GM23248 (cell line): ENCODE measurements around the gene ZNF728. TPM values are rescaled to one million over a fixed set of nuclear protein-coding genes. Genes with fewer than 3 reads are reported as not detected.
"Not testable (repeated sequence)": the region's sequence is repeated elsewhere in the genome, so short reads cannot be mapped to it uniquely, and the experiment has no call there.

Experiments used
- DNase-seq: peaks from one replicate; pipeline ENCODE4 v3.0.0-alpha.2; 2015
- H2AFZ ChIP-seq: fragments of 200-600 bp; sonication (generic); 2 replicates; pipeline ENCODE4 v1.6.1; 2016; ENCODE audit warnings: antibody characterized with exemption
- H3F3A ChIP-seq: fragments of 200-600 bp; sonication (generic); 2 replicates; pipeline ENCODE4 v1.6.1; 2016; ENCODE audit warnings: mild to moderate bottlenecking, antibody characterized with exemption, mixed run types; ENCODE audit not compliant: insufficient read depth
- H3K27ac ChIP-seq: fragments of 200-600 bp; sonication (generic); 2 replicates; pipeline ENCODE4 v1.5.1; 2016; ENCODE audit warnings: mild to moderate bottlenecking
- H3K27me3 ChIP-seq: fragments of 200-600 bp; sonication (generic); replicated peaks from 2 replicates; pipeline ENCODE4 v1.6.1; 2016; ENCODE audit warnings: mild to moderate bottlenecking; ENCODE audit not compliant: insufficient read depth
- H3K36me3 ChIP-seq: fragments of 200-600 bp; sonication (generic); 2 replicates; pipeline ENCODE4 v1.6.1; 2016; ENCODE audit warnings: low read depth, mild to moderate bottlenecking
- H3K4me1 ChIP-seq: fragments of 200-600 bp; sonication (generic); 2 replicates; pipeline ENCODE4 v1.6.1; 2016; ENCODE audit warnings: mild to moderate bottlenecking; ENCODE audit not compliant: insufficient read depth
- H3K4me2 ChIP-seq: fragments of 200-600 bp; sonication (generic); one replicate; pipeline ENCODE4 v1.6.1; 2016; ENCODE audit warnings: mild to moderate bottlenecking; ENCODE audit not compliant: unreplicated experiment
- H3K4me3 ChIP-seq: fragments of 200-600 bp; sonication (generic); 2 replicates; pipeline ENCODE4 v1.5.1; 2016; ENCODE audit warnings: mild to moderate bottlenecking
- H3K79me2 ChIP-seq: fragments of 200-600 bp; sonication (generic); 2 replicates; pipeline ENCODE4 v1.6.1; 2016; ENCODE audit warnings: mild to moderate bottlenecking; ENCODE audit not compliant: insufficient read depth
- H3K9ac ChIP-seq: fragments of 200-600 bp; sonication (generic); 2 replicates; pipeline ENCODE4 v1.6.1; 2016; ENCODE audit warnings: mild to moderate bottlenecking
- H3K9me2 ChIP-seq: fragments of 200-600 bp; sonication (generic); 2 replicates; pipeline ENCODE4 v1.6.1; 2016; ENCODE audit warnings: mixed run types, mild to moderate bottlenecking, moderate library complexity; ENCODE audit not compliant: insufficient read depth
- H3K9me3 ChIP-seq: fragments of 200-600 bp; sonication (generic); one replicate; pipeline ENCODE4 v1.6.1; 2017; ENCODE audit warnings: low read depth
- H4K20me1 ChIP-seq: fragments of 200-600 bp; sonication (generic); 2 replicates; pipeline ENCODE4 v1.6.0; 2016; ENCODE audit not compliant: insufficient read depth
- EZH2 ChIP-seq: fragments of 200-600 bp; sonication (generic); IDR thresholded peaks from 2 replicates; pipeline ENCODE4 v1.6.1; 2018; ENCODE audit warnings: antibody characterized with exemption, mild to moderate bottlenecking; ENCODE audit not compliant: insufficient read depth, poor library complexity, severe bottlenecking
- EZH2phosphoT487 ChIP-seq: fragments of 200-600 bp; sonication (generic); IDR thresholded peaks from 2 replicates; pipeline ENCODE4 v1.6.1; 2018; ENCODE audit warnings: antibody characterized with exemption, moderate library complexity, mild to moderate bottlenecking, low read depth; ENCODE audit not compliant: insufficient read depth
- WGBS, 2 experiments: methylation state at CpG; one replicate each; pipeline ENCODE4 v1.1.6; 2015 to 2017; ENCODE audit warnings: low lambda C conversion rate in 2 of 2, low coverage in 1 of 2; ENCODE audit errors: missing lambda C conversion rate in 2 of 2; 5-methylcytosine and 5-hydroxymethylcytosine counted together
- in situ Hi-C: fragments of 300-500 bp; cut with MboI; formaldehyde crosslinking; loops from 2 replicates; pipeline ENCODE4 v1.15.0; 2020
- polyA plus RNA-seq: library from polyadenylated mRNA; unstranded; fragments of >200 nt; fragmentation: Nextera tagmentation; extraction: Ambion mirVana; gene quantifications from 2 replicates; pipeline ENCODE4 v1.2.1, GENCODE V29; 2016
- small RNA-seq: library from RNA; depleted of rRNA; stranded (forward); fragments of <200 nt; gene quantifications from one replicate; pipeline ENCODE3, GENCODE V24; 2014; ENCODE audit warnings: low read depth, low replicate concordance
- total RNA-seq: library from RNA; depleted of rRNA; stranded (reverse); fragments of >200 nt; shearing (Covaris generic); gene quantifications from 2 replicates; pipeline ENCODE4 v1.2.3, GENCODE V29; 2014; rRNA removed

ZNF728 gene
- total and polyA plus RNA-seq, 2 experiments from 2014 or later = not detected

DNA sequence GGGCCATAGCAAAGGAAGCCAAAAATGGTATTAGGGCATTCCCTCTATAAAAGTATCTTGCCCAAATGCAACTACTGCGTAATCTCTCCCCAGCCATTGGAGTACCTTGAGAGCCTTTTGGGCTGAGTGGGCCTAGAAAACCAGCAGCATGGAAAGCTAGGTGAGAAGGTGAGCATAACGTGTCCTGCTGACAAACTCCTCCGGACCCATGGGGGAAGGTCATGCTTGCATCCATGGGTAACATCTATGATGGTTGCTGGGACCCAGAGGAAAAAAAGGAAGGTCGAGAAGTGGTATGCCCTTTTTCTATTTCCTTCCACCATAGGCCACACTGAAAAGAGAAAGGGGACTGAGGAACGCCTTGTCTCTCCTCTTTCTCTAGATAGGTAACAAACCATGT, 57.4 kb downstream of the ZNF728 start:
- DNase-seq = peak; percentile 14
- in situ Hi-C loops = no loop called here
- Histone ChIP-seq H3K79me2 (no peaks in the 10 kb centered on the region), H3K4me2 (no peak overlapping the region), H3F3A (no peaks in the 10 kb centered on the region), H3K27me3 (no peaks in the 10 kb centered on the region), H2AFZ (no peak overlapping the region), H3K9me2 (no peaks in the 10 kb centered on the region), H3K9me3 (no peaks in the 10 kb centered on the region), H4K20me1 (no peaks in the 10 kb centered on the region), H3K4me3 (no peak overlapping the region), H3K4me1 (no peaks in the 10 kb centered on the region), H3K27ac (no peak overlapping the region), H3K9ac (no peak overlapping the region), H3K36me3 (no peaks in the 10 kb centered on the region)
- WGBS, 2 experiments = 23 to 27% methylated on average over 5 of the region's 5 CpGs
- TF ChIP-seq EZH2 (no peak), EZH2phosphoT487 (no peak)

- Histone ChIP-seq H3K4me2 (no peak overlapping the region), H3K27ac (no peak overlapping the region), H3K9me3 (no peaks in the 10 kb centered on the region), H4K20me1 (no peaks in the 10 kb centered on the region), H3K27me3 (no peaks in the 10 kb centered on the region), H3K9ac (no peak overlapping the region), H3F3A (no peaks in the 10 kb centered on the region), H3K9me2 (no peaks in the 10 kb centered on the region), H3K79me2 (no peaks in the 10 kb centered on the region), H3K4me3 (no peak overlapping the region), H2AFZ (no peak overlapping the region), H3K4me1 (no peaks in the 10 kb centered on the region), H3K36me3 (no peaks in the 10 kb centered on the region)
- in situ Hi-C loops = no loop called here
- no peak for TF ChIP-seq EZH2
- no peak for TF ChIP-seq EZH2phosphoT487
- WGBS, 2 experiments = 29 to 37% methylated on average over 2 of the region's 2 CpGs
- DNase-seq = no peak
Measured at GRCh38 chr19:22935151-22935550, 67.8 kb downstream of the ZNF728 start.

DNA sequence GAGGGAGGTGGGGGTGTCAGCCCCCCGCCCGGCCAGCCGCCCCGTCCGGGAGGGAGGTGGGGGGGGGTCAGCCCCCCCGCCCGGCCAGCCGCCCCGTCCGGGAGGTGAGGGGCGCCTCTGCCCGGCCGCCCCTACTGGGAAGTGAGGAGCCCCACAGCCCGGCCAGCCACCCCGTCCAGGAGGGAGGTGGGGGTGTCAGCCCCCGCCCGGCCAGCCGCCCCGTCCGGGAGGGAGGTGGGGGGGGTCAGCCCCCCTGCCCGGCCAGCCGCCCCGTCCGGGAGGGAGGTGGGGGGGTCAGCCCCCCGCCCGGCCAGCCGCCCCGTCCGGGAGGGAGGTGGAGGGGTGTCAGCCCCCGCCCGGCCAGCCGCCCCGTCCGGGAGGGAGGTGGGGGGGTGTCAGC, 75.4 kb downstream of the ZNF728 start:
- H3K9ac ChIP-seq, H3K36me3 ChIP-seq, H3K27ac ChIP-seq, H3K4me2 ChIP-seq, H3K9me3 ChIP-seq, H3K4me3 ChIP-seq, in situ Hi-C loops, H3K79me2 ChIP-seq, H3K9me2 ChIP-seq, H3K4me1 ChIP-seq, H3F3A ChIP-seq, H2AFZ ChIP-seq, H4K20me1 ChIP-seq, DNase-seq, H3K27me3 ChIP-seq: not testable (repeated sequence)
- WGBS, 2 experiments = no CpG with 5 or more reads among the region's 34 CpGs

DNA sequence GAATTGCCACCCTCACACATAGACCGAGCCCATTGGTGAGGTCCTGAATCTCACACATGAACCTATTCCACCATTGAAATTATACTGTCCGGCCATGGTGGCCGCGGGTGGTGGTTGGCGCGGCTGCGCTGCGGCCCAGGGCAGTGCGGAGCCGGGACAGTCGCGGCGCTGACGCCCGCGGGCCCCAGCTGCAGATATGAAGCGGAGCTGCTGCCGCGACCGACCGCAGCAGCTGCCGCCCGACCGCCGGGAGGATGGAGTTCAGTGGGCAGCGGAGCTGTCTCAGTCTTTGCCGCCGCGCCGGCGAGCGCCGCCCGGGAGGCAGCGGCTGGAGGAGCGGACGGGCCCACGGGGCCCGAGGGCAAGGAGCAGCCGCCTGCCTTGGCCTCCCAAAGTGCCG, 77.8 kb downstream of the ZNF728 start:
- H2AFZ ChIP-seq, in situ Hi-C loops: not testable (repeated sequence)

More for the DNA sequence above, 77.8 kb downstream of the ZNF728 start:
- H3K4me3 ChIP-seq, H3K27ac ChIP-seq, H4K20me1 ChIP-seq, DNase-seq, H3K9me3 ChIP-seq, H3F3A ChIP-seq, H3K4me1 ChIP-seq, H3K79me2 ChIP-seq, H3K4me2 ChIP-seq, H3K9me2 ChIP-seq, H3K27me3 ChIP-seq, H3K9ac ChIP-seq, H3K36me3 ChIP-seq: not testable (repeated sequence)
- WGBS, 2 experiments = 92 to 95% methylated on average over 17 to 41 of the region's 41 CpGs

Small RNA genes within 50 kb of the gene (small RNA-seq; reads per million reads assigned to genes)
- gene AC022145.2 = not detected

Other genes with a start within 250 kb of the ZNF728 start
- gene ZNF99, start 219.0 kb downstream of the ZNF728 start, total RNA-seq = not detected in 2 replicates
- gene ZNF99, start 219.0 kb downstream of the ZNF728 start, polyA plus RNA-seq = not detected in 2 replicates
- gene ZNF723, start 170.9 kb downstream of the ZNF728 start, total RNA-seq = not detected in 2 replicates
- not detected in 2 replicates for gene ZNF723, start 170.9 kb downstream of the ZNF728 start, polyA plus RNA-seq
- 0.22 and 0.76 TPM in 2 replicates for gene ZNF730, start 113.8 kb upstream of the ZNF728 start, total RNA-seq
- 0.34 and 0.44 TPM in 2 replicates for gene ZNF730, start 113.8 kb upstream of the ZNF728 start, polyA plus RNA-seq
- 0.76 and 4.3 TPM in 2 replicates for gene ZNF724, start 247.2 kb upstream of the ZNF728 start, total RNA-seq
- 1.3 and 1.9 TPM in 2 replicates for gene ZNF724, start 247.2 kb upstream of the ZNF728 start, polyA plus RNA-seq